Measurements from ENCODE around the gene CITED4.

Gene CITED4

GRCh38 chr1:40884055-40884795, 22.1 kb upstream of the CITED4 start:
- DNase-seq, result no peak

- DNase-seq, result no peak
Observed at GRCh38 chr1:40880813-40881549, 18.8 kb upstream of the CITED4 start.

- no peak for DNase-seq
Observed at GRCh38 chr1:40879482-40880175, 17.5 kb upstream of the CITED4 start.

GRCh38 chr1:40878906-40879305, 16.7 kb upstream of the CITED4 start:
- no peak for DNase-seq

- peak; percentile 91 to 99 for DNase-seq
Observed at GRCh38 chr1:40877698-40878097, 15.5 kb upstream of the CITED4 start.

GRCh38 chr1:40876891-40877290, 14.7 kb upstream of the CITED4 start:
- no peak for DNase-seq

- DNase-seq, result no peak
Observed at GRCh38 chr1:40876436-40876761, 14.2 kb upstream of the CITED4 start.

- DNase-seq, result no peak
Observed at GRCh38 chr1:40873863-40874472, 11.8 kb upstream of the CITED4 start.

GRCh38 chr1:40872276-40872675, 10.1 kb upstream of the CITED4 start:
- no peak for DNase-seq

GRCh38 chr1:40870135-40870728, 8.1 kb upstream of the CITED4 start:
- peak; percentile 45 to 75 for DNase-seq

- peak in 1 of 2 donors; percentile 77 for DNase-seq
Observed at GRCh38 chr1:40868051-40868723, 6.0 kb upstream of the CITED4 start.

GRCh38 chr1:40861224-40862003, 749 bp downstream of the CITED4 start:
- peak in 1 of 2 donors; percentile 31 for DNase-seq

- DNase-seq, result peak; percentile 77 to 83
Observed at GRCh38 chr1:40860706-40861223, 1.4 kb downstream of the CITED4 start.

- no peak for DNase-seq
Observed at GRCh38 chr1:40858856-40859416, 3.2 kb downstream of the CITED4 start.

GRCh38 chr1:40857737-40858136, 4.4 kb downstream of the CITED4 start:
- no peak for DNase-seq

GRCh38 chr1:40856656-40857302, 5.4 kb downstream of the CITED4 start:
- DNase-seq, result no peak

- no peak for DNase-seq
Observed at GRCh38 chr1:40856116-40856515, 6.0 kb downstream of the CITED4 start.

GRCh38 chr1:40855513-40855912, 6.7 kb downstream of the CITED4 start:
- no peak for DNase-seq

- DNase-seq, result no peak
Observed at GRCh38 chr1:40853885-40854170, 8.3 kb downstream of the CITED4 start.

- no peak for DNase-seq
Observed at GRCh38 chr1:40853113-40853884, 8.9 kb downstream of the CITED4 start.

Data from inflammatory macrophage treated with lipopolysaccharide for 1 hour (primary cell).